Activated gamma-delta T cell (primary cell): ENCODE data around the gene LRRC55.
"Not testable (repeated sequence)": the region's sequence is repeated elsewhere in the genome, so short reads cannot be mapped to it uniquely, and the experiment has no call there.

ENCODE experiments used
- DNase-seq: peaks from one replicate; lab custom pipeline; 2025; lab: John Stamatoyannopoulos, UW

Gene LRRC55

DNA sequence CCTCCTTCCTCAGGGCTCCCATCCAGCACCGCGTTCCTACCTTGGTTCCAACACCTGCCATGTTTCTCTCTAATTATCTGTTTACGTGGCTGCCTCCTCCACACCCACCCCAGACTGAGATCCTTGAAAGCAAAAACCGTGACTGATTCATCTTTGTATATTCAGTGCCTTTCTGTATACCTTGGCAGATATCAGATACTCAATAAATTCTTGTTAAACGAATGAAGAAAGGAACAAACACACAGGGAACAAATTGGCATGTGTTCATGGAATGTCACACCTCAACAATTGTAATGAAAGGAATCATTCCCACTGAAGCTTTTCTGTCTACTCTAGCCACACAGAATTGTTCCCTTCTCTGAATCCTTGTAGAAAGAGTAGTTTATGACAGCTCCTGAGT lies 20.4 kb upstream of the LRRC55 start:
- DNase-seq: no peak

DNA sequence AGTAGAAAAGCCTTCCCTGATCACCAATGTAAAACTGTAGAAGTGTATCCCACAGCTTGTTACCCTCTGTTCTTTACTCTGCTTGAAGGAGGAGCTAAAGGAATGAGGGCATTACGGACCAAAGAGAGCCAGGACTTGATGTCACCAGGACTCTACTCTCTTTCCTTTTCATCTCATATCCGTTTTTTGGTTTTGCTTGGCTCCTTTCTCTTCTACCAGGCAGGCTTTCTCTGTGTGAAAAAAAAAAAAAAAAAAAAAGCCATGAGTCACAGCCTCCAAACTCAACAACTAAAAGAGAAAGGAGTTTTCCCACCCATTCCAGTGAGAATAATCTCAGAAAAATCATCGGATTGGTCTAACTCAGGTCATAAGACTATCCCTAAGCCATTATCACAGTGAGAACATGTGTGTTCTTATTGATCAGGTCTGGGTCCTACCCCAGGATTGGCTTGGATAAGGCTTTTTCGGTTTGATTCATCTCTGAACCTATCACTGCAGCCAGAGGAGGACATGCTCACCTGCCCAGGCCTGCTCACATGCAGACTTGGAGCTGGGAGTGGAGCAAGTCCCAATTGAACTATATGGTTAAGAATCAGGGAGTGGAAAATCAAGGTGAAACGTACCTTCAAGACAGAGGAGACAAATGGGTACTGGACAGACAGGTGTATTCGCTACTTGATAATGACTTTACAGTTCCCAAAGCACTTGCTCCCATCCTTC lies 19.4 kb upstream of the LRRC55 start:
- DNase-seq: no peak

DNA sequence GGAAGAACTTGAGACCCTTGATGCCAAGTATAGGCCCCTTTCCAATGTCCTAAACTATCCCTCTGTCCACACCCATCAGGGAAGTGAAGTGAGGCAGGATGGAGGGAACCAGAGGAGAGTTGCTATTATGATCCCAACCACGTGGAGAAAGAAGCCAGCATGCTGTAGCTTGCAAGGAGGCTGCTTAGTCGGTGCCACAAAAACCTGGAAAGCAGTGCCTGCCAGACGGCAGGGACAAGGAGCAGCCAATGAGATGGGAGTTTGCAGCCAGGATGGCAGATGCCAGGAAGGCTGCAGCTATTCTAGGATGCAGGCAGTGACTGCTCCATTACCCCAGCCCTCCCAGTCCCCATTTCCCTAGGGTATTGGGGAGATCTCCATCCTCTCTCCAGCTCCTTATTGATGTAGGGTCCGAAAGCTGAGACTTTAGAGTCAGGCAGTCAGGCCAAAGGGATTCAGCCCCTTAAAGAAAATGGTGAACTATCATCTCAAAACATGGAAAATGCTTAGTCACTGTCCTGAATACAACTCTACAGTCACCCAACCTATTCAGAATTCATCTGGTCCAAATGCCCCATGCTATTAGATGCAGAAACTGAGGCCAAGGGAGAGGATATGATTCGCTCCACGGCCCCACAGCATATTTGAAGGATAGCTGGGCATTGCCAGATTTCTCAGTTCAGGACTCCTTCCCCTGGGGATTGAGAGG lies 18.4 kb upstream of the LRRC55 start:
- no peak for DNase-seq

DNA sequence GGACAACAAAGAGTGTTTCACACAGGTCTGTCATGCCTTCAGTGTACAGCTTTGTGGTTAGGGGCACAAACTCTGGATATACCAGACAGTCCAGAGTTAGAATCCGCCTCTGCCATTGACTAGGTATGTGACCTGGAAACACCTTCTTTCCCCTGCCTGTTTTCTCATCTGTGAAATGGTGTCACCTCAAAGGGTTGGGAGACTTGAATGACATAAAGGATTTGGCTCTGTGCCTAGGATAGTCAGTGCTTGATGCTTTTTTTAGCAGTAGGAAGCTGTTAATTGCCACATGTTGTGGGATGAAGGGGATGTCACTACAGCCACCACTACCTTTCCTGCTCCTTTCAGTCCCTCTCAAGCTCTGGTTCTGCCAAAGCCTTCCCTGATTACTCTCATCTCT lies 17.4 kb upstream of the LRRC55 start:
- DNase-seq: no peak

DNA sequence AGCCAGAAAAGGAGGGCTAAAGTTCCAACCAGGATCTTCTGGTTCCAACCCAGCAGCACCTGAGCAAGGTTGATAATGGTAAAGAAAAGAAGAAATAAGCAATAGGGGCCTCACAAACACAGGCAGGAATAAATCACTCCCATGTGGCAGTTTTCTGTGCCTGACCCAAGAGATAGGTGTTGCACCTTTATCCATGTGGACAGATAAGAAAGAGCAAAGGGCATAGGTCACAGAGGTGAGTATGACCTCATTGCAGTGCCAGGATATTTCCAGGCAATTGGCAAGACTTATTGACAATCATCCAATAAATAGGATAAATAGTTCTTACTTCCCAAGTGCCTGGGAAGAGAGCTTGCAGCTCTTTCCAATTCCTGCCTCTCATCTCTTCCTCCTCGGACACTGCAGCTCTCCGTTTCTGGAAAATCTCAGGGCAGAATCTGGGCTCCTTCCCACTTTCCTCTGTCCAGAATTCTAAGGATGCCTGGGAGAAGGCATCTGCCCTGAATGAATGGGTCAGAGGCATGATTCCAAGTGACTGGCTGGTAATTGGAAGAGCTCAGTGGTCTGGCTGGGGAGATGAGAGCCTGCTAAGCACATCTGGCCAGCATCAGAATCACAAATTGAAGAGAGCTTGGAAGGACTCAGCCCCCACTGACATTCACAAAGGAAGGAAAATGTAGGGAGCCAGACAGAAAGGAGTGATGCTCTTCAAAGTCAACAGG lies 14.5 kb upstream of the LRRC55 start:
- DNase-seq: no peak

DNA sequence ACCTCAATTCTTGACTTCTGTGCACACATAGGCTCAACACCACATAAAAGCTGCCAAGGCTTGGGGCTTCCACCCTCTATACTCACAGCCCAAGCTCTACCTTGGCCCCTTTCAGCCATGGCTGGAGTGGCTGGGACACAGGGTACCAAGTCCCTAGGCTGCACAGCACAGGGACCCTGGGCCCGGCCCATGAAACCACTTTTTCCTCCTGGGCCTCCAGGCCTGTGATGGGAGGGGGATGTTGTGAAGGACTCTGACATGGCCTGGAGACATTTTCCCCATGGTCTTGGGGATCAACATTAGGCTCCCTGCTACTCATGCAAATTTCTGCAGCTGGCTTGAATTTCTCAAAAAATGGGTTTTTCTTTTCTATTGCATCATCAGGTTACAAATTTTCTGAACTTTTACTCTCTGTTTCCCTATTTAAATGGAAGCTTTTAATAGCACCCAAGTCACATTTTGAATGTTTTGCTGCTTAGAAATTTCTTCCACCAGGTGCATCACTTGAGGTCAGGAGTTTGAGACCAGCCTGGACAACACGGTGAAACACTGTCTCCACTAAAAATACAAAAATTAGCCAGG lies 11.9 kb upstream of the LRRC55 start:
- DNase-seq: not testable (repeated sequence)

DNA sequence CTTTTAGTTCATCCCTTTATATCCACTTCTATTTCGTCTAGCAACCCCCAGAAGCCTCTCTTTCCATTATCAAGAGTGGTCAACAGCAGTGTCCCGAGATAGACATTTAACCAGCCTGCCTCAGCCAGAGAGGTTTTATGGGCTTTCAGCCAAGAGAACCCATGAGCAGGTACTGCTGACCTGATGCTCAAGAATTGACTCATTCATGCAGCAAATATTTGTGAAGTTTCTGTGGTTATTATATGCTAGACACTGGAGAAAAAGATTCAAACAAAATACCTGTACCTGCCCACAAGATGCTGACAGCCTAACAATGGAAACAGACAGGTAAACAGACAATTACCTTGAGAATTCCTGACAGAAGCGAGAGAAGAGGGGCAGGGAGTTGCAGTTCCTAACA lies 9.7 kb upstream of the LRRC55 start:
- DNase-seq: no peak

DNA sequence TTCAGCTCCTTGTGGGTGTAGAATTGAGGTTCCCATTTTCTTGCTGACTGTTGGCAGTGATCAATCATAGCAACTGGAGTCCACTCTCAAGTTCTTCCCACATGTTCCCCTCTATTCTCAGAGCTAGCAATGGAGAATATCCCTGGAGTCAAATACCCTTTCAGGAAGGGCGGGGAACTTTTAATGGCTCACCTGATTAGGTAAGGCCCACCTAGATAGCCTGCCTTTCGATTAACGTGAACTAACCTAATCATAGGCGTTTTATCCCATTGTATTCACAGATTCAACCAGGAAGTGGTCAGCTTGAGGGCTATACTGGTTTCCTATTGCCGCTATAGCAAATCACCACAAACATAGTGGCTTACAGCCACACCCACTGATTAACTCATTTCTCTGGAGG lies 7.1 kb upstream of the LRRC55 start:
- DNase-seq: no peak

DNA sequence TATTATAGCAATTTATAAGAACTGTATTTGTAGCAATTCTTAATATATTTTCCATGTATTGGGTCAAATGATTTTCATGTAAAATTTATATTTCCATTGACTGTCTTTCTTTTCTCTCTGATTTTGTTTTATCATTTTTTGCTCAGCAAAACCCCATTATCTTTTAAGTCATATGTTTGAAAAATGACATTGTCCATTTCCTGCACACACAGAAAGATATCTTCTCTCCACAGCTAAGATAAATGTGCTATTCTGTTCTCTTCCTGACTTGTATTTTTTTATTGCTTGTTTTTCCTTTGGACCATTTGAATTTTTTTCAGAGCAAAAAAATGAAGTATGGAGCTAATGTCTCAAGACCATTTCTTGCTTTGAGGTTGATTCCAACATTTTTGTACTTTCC lies 6.3 kb upstream of the LRRC55 start:
- no peak for DNase-seq

DNA sequence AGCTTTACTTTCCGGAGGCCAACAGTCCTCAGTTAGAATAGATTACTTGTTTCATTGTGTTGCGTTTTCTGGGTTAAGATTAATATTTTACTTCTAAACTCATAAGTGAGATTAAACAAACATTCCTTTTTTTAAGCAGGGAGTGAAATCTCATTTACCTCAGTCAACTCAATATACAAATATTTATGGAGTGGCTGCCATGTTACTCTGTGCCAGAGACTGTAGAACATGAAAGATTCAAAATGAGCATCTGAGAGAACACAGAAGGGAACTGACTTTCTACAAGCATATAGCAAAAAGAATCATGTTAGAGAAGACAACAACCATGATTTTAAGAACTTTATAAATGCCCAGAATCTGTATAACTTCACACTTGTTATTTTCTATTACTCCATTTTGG lies 3.4 kb upstream of the LRRC55 start:
- DNase-seq: no peak

DNA sequence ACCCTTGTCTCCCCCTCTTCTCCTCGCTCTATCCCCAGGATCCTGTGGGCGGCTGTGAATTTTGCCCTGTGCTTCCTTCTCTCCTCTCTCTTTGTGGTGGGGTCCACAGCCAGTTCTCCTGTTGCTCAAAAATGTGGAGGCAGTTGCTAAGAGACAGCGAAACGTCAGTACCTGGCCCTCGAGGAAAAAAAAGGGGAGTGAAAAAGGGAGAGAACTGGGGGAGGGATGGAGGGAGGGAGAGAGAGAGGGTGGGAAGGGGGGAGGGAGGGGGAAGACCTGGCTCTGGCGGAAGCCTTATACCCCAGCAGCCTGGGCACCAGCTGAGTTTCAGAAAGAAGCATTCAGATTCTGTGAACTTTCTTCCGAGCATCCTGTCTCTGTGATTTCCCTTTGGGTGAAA lies 2.1 kb upstream of the LRRC55 start:
- DNase-seq: no peak

DNA sequence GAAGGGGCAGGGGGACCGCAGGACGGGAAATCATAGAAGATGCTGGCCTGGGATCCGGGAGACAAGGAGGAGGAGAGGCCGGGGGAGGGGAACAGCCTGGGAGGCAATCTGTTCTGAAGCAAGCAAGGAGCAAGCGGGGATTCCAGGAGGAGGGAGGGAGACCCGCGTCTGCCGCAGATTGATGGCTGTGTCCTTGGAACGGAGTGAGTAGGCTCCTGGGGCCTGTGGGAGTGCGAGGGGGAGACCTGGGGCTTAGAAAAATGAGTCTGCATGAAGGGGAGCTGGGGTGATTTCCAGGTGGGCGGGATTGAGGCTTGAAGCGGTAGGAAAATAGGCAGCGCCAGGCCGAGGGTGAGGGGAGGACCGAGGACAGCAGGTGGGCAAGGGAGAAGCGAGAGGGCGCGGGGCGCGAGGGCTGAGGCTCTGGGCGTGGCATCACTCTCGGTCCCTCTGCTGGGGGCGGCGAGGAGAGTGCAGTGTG lies 1.6 kb upstream of the LRRC55 start:
- no peak for DNase-seq

DNA sequence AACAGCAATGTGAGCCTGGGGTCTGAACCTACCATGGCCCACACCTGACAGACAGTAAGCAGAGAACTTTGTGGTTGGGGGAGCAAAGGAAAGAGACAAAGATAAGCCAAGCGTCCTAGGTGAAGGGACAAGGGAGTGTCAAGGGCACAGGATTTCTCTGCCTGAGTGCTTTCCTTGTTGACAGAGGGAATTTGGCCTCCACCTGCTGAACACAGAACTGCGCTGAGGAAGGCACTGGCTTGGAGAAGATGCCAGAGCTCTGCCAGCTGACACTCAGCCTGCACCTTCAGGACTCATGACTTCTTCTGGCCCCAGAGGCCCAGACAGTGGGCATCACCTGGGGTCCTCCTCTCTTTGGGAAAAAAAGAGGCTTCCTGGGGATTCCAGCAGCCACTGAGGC lies 789 bp upstream of the LRRC55 start:
- no peak for DNase-seq

DNA sequence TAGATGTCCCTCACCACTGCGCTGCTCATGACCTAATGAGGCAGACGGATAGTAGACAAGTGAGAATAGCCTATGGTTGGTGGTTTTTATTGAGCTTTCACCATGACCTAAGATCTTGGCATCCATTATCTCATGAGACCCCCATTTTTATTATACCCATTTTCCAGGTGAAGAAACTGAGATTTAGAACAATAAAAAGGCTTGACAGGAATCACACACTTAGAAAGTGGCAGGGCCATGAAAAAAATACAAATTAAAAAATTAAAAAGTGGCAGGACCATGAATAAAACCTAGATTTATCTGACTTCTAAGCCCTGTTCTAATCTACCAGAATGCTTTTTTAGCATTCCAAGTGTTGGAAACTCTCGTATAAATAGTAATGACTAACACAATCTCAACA lies 1.1 kb downstream of the LRRC55 start:
- DNase-seq: no peak

DNA sequence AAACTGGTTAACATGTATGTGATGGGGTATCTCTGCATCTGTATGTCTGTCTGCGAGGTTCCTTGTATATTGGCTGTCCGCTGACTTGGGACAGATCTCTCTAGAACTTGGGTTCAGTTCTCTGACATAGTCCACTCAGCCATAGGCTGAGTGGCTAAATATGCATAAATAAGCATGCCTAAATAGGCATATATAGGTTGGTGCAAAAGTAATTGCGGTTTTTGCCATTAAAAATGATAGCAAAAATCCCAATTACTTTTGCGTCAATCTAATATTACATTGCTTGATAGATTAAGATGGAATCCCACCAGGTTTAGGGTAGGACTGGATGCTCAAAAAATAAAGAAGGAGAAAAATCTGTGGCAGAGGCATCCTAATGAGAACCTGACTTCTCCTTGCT lies 8.8 kb downstream of the LRRC55 start:
- no peak for DNase-seq

DNA sequence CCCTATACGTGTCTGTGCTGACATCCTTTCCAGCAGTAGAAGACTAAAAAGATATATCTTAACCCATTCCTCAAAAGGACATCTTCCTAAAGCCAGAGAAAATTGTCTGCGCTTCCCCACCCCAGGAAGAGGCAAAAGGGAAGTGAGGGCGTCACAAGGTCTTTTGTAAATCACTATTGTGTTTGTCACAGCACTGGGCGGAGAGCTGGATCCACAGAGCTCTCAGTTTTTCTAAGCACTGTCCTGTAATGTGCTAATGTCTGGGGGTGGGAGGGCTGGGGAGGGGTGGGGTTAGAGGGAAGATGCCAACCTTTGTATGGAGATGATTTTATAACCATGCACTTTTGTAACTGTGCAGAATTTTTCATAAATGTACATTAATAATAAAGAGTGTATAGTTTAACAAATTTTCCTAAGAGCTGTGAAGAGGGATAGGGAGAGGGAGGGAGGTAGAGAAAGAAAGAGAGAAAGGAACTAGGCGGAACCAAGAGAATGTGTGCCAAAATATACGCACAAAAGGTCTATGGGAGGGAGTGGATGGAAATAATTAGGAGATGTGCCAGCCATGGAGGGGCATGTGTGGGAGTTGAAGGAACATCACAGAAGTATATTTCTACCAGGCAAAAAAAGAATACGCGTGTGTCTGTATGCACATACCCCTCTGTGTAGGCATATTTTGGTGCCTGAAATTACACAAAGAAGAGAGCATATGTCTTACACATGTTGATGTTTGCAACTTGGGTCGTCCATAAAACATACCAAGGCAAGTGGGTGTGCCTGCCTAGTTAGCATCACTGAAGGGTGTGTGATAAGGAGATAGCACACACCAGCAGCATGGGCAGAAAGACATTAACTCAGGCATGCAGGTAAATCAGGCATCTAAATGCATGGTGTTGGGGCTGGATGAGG lies 9.8 kb downstream of the LRRC55 start:
- no peak for DNase-seq

DNA sequence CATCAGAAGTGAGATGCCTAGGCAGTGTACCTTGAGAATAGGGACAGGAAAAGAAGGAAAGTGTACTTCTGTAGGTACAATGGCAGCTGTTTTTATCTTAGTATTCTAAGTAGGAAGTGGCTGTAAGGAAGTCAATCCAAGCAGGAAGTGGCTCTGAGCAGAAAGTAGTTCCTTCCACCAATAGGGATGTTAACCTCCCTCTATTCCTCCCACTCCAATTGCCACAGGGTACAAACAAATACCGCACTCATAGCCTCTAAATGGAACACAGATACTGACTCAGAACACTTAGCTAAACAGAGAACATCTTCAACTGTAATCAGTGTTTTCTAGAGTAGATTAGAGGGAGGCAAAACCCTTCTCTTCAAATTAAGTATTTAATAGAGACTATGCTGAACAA lies 10.6 kb downstream of the LRRC55 start:
- no peak for DNase-seq

DNA sequence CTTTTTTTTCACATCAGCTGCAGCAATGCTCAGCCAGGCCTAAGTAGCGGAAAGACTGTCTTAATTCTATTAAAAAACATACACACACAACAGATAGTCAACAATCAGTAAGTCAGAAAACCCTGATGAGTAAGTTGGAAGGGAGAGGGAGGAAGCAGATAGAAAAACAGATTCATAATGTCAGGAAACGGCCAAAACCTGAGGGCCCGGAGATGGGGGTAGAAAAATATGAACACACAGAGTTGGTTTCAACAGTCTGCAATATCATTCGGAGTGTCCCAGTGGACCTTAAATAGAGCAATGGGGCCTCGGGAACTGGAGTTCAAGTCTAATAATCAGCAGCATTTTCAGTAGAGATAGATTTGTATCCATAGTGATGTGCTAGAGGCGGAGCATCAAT lies 14.8 kb downstream of the LRRC55 start:
- DNase-seq: no peak

DNA sequence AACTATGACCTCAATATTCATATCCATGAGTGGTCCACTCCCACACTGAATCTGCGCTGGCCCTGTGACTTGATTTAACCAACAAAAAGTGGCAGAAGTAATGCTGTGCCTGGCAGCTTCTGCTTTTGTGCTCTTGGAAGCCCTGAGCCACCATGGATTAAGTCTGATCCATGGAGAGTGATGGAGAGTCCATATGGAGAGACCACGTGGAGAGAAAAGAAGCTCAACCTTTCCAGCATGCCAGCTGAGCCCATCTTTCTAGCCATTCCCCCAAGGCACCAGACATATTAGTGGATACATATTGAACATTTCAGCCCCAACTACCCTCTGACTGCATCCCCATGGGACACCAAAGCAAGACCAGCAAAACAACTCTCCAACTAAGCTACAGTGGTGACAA lies 16.0 kb downstream of the LRRC55 start:
- no peak for DNase-seq

DNA sequence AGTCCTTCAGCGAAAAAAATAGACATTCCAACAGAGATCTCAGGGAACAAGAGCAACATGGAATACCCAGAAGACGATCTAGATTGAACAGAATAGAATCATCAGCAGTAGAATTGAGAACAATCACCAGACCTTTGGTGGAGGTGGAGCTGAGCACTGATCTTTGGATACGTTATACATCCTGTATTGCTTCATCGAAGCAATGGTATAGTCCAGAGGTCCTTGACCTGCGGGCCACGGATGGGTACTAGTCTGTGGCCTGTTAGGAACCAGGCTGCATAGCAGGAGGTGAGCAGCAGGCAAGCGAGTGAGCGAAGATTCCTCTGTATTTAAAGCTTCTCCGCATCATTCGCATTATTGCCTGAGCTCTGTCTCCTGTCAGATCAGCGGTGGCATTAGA lies 17.6 kb downstream of the LRRC55 start:
- DNase-seq: no peak

DNA sequence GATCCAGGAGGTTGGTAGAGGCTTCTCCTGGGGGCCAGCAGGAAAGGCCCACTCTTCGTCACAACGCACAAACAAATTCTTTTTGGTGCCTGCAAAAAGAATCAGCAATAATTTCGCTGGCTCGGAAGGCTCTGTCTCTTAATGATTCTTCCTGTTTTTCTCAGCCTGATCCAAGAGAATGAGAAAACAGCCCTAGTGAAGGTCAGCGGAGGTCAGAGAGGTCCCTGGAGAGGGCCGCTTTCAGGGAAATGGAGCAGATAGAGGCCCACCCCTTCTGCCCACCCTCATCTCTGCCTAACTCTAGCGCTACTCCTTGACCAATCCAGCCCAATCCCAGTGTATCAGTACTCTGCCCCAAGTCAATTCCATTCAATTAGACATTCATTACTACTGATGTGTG lies 19.2 kb downstream of the LRRC55 start:
- DNase-seq: no peak

DNA sequence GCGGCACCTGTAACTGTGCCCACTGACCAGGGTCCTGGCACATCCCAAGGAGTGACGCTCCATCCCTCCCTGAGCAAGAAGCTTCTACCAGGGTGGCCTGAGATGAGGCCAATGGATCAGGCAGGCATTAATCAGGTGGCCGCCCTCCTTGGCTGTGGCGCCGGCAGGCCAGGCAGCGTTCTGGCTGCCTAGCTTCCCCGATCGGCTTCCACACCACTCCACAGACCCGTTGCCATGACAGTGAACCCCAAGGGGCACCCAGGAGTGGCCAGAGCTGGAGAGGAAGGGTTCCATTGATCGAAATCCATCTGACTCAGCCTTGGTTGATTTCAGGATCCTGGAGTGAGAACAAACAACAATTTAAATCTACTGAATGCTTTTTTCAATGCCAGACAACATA lies 20.5 kb downstream of the LRRC55 start:
- no peak for DNase-seq
